ENCODE data around the gene ENAH.

ENAH gene

DNA sequence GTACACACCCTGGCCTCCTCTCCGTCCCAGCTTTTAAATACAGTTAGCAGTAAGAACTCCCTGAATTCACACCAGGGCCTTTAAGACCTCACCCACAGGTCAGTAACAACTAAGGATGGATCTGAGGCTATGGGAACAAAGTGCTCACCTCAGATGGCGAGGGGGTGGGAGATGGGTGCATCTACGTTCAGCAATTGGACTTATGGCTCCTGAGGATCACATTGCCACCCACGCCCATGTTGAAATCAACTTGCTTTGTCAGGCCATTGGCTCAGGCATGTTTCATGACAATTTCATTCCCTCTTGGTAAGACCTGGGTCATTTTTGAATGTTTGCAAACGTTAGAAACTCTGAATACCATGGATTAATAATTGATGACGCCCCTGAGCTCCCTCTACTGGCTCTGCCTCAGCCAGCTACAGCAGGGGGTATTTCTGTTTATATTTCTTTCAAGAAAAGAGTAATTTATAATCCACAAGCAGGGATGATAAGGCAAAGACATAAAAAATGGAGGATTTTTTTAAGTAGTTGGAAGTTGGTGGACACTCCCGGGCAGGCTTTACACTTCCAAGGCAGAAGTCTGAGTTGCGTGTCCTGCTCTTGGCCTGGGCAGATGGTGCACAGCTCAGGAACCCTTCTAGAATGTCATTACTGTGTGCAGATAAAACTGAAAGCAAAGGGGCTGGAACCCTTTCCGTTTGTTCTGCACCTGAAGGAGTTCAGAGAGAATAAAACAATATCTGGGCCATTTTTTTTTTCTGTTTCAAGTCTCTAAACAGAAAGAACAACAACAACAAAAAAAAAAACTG lies 211.4 kb downstream of the ENAH start:
- DNase-seq (ENCODE audit: low read depth in 1 of 2, low spot score in 1 of 2): no peak

DNA sequence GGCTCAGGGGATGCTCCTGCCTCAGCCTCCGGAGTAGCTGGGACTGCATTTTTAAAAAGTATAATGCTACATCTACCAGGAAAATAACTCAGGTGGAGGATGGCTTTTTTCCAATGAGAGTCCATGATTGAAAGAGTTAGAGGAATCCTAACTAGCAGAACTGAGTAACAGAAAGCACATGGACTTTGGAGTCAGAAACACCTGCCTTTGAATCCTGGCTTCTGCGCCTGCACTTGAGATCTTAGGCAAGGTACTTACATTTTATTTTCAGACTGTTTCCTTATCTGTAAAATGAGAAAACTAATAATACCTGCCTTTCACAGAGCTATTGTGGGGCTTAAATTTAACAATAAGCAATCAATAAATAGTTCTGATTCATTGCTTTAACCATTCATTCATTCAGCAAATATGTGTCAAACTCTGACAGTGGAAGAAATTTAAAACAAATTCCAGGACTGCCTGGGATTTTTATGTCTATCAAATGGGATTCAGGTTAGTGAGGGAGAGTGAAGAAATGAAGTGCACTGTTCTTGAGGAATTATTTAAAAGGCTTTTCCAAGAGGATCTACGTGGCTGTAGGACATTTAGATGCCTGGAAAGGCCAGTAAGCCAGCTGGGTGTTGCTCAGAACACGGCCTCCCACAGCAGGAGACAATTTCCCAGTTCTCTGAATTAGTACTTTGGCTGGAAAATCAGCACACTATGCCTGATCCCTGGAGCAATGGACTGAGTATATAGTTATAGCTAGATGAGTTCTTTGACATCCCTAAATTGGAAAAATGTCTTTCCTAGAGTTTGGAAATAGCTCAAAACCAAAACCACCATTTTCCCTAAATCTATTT lies 212.3 kb downstream of the ENAH start:
- no peak for DNase-seq (ENCODE audit: low read depth in 1 of 2, low spot score in 1 of 2)

DNA sequence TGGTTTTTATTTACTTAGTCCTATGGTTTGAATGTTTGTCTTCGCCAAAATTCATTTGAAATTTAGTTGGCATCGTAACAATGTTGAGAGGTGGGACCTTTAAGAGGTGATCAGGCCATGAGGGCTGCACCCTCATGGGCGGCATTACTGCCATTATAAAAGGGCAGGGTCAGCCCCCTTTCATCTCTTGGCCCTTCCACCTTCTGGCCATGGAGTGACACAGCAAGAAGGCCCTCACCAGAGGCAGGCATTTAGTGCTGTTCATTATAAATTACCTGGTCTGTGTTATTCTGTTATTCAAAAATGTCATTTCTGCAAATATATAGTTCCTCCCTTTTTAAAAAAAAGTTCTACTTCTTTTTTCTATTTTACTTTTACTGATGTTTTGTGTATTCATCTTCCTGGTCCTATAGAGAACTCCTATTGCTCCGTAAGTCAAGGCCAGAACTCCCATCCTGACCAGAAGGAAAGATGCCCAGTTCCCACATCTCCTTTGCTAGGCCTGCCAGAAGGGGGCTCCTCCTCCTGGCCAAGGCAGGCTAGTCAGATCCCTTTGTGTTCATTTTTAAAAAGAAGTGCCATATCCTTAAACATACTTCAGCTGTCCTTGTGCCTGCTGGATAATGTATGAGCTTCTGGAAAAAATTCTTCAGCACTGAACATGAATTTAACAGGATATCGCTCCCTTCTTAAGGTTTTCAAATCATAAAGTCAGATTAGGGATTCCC lies 215.0 kb downstream of the ENAH start:
- DNase-seq (ENCODE audit: low read depth in 1 of 2, low spot score in 1 of 2): no peak
